SH-SY5Y (cell line): ENCODE measurements around the gene RAB3GAP2.

ENCODE experiments used
- GATA2 ChIP-seq: IDR thresholded peaks from 2 replicates; pipeline ENCODE4 v1.6.1; 2011; ENCODE audit warnings: mild to moderate bottlenecking, low read depth, low read length
- GATA3 ChIP-seq: IDR thresholded peaks from 2 replicates; pipeline ENCODE4 v1.6.1; 2011; ENCODE audit warnings: low read depth, mild to moderate bottlenecking, low read length, moderate library complexity

DNA sequence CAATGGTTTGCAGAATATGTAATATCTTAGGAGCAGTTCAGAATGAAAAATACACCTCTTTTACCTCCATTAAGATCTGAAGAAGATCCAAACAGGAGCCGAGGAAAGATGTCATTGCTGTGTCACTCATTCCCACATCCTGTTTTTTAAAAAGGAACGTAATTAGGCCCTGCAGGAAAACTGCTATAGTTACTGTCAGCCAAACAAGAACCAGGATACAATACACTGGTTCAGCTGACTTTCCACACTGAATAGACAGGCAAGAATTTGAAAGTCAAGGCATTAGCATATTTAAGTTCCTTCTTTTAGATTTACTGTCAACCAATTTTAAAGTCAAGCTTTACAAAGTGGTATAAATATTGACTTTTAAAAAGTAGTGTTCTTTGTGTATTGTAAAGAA, 114.5 kb downstream of the RAB3GAP2 start:
- TF ChIP-seq GATA2 (no peak), GATA3 (no peak)
